ENCODE results near the gene CCDC137. TPM values are rescaled to one million over a fixed set of nuclear protein-coding genes. Genes with fewer than 3 reads are reported as not detected.

CCDC137 gene
- total RNA-seq, 1 donor from 2014 or later: 25.6 TPM

DNA sequence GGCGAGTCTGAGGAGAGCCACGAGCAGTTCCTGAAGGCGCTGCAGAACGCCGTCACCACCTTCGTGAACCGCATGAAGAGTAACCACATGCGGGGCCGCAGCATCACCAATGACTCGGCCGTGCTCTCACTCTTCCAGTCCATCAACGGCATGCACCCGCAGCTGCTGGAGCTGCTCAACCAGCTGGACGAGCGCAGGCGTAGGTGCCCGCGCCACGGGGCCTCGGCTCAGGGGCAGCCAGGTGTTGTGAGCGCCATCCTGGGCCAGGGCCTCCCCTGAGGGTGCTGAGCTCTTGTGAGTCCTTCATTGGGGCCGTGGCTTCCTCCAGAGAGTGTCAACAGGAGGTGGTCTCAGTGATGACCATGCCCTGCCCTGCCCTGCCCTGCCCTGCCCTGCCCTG, 29.3 kb downstream of the CCDC137 start:
- H3K36me3 ChIP-seq (ENCODE audit: control insufficient read depth, insufficient read depth, low read length): peaks cover 8% of the 10 kb centered on the region
- H3K4me3 ChIP-seq (ENCODE audit: low read depth, low read length): no peak overlapping the region
- DNase-seq (ENCODE audit: low read depth): no peak
- TF ChIP-seq, protein P1, sequence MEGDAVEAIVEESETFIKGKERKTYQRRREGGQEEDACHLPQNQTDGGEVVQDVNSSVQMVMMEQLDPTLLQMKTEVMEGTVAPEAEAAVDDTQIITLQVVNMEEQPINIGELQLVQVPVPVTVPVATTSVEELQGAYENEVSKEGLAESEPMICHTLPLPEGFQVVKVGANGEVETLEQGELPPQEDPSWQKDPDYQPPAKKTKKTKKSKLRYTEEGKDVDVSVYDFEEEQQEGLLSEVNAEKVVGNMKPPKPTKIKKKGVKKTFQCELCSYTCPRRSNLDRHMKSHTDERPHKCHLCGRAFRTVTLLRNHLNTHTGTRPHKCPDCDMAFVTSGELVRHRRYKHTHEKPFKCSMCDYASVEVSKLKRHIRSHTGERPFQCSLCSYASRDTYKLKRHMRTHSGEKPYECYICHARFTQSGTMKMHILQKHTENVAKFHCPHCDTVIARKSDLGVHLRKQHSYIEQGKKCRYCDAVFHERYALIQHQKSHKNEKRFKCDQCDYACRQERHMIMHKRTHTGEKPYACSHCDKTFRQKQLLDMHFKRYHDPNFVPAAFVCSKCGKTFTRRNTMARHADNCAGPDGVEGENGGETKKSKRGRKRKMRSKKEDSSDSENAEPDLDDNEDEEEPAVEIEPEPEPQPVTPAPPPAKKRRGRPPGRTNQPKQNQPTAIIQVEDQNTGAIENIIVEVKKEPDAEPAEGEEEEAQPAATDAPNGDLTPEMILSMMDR (IDR thresholded peaks at IDR 0.05; ENCODE audit: insufficient read depth, low read length, poor library complexity, severe bottlenecking): no peak
- no peaks in the 10 kb centered on the region for H3K27me3 ChIP-seq (ENCODE audit: control insufficient read depth, insufficient read depth, low read length)

DNA sequence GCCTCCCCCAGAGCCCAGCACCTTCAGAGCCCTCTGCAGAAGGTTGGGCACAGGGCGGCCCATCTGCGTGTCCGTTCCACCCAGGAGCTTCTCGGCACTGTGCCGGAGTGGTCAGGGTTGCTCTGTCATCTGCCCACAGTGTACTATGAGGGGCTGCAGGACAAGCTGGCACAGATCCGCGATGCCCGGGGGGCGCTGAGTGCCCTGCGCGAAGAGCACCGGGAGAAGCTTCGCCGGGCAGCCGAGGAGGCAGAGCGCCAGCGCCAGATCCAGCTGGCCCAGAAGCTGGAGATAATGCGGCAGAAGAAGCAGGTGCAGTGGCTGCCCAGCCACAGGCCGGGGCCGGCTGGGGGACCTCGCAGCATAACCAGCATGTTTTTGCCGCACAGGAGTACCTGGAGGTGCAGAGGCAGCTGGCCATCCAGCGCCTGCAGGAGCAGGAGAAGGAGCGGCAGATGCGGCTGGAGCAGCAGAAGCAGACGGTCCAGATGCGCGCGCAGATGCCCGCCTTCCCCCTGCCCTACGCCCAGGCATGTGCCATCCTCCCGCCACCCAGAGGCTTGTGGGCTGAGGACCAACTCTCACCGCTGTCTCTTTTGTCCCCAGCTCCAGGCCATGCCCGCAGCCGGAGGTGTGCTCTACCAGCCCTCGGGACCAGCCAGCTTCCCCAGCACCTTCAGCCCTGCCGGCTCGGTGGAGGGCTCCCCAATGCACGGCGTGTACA, 29.8 kb downstream of the CCDC137 start:
- no peak for DNase-seq (ENCODE audit: low read depth)
- H3K27me3 ChIP-seq (ENCODE audit: control insufficient read depth, insufficient read depth, low read length): no peaks in the 10 kb centered on the region
- no peak overlapping the region for H3K4me3 ChIP-seq (ENCODE audit: low read depth, low read length)
- H3K36me3 ChIP-seq (ENCODE audit: control insufficient read depth, insufficient read depth, low read length): peaks cover 9% of the 10 kb centered on the region
- TF ChIP-seq, protein P1 (IDR thresholded peaks at IDR 0.05; ENCODE audit: insufficient read depth, low read length, poor library complexity, severe bottlenecking): no peak

DNA sequence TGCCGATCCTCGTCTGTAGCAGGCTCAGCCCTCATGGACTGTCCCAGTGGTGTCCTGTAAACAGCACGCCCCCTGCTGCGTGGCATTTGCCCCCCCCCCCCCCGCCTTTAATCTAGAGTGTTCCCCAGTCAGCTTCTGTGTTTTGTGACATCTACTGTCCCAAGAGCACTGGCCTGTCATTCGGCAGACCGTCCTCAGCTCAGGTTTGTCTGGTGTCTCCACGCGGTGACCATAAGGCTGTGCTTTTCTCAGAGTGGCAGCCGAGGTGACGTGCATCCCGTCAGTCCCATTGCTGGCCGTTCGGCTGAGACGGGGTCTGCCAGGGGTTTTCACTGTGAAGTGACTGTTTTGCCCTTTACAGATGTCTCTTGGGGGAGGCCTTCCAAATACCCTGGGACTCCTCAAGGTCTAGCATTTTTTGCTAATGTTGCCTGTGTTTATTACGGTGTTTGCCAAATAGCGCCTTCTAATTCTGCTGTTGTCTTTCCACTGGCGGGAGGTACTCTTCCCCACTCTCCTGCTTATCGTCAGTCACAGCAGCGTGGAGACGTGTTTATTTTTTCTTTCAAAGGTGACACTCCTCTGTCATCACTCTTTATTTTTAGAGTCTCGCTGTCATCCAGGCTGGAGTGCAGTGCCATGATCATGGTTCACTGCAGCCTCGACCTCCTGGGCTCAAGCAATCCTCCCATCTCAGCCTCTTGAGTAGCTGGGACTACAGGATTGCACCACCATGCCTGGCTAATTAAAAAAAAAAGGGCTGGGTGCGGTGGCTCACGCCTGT, 30.9 kb downstream of the CCDC137 start:
- H3K27me3 ChIP-seq (ENCODE audit: control insufficient read depth, insufficient read depth, low read length): no peaks in the 10 kb centered on the region
- TF ChIP-seq, protein P1 (IDR thresholded peaks at IDR 0.05; ENCODE audit: insufficient read depth, low read length, poor library complexity, severe bottlenecking): no peak
- no peak for DNase-seq (ENCODE audit: low read depth)
- H3K4me3 ChIP-seq (ENCODE audit: low read depth, low read length): no peak overlapping the region
- H3K36me3 ChIP-seq (ENCODE audit: control insufficient read depth, insufficient read depth, low read length): peaks cover 11% of the 10 kb centered on the region

DNA sequence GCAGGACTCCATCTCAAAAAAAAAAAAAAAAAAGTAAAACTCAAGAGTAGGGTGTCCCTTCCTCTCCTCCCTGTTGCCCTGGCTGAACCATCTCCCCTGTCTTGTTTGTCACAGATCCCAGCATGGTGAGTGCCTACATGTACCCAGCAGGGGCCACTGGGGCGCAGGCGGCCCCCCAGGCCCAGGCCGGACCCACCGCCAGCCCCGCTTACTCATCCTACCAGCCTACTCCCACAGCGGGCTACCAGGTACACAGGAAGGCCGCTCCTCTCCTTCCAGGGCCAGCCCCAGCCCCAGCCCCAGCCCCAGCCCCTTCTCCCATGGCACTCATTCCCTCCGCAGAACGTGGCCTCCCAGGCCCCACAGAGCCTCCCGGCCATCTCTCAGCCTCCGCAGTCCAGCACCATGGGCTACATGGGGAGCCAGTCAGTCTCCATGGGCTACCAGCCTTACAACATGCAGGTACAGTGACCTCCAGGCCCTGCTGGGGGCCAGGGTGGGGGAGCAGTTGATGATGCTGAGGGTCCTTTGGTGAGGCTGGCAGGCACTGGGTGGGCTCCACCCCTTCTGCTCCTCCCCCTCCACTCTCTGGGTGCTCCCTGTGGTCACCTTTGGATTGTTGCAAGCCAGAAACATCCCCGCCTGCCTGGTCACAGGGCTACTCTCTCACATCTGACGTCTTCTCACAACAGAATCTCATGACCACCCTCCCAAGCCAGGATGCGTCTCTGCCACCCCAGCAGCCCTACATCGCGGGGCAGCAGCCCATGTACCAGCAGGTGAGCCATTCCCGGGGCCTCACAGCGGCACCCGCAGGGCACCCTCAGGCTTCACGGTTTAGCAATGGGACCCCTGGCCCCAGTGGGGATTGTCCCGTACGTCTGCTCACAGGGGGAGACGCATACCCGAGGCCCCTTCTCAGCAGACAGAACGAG, 34.1 kb downstream of the CCDC137 start:
- no peak for DNase-seq (ENCODE audit: low read depth)
- H3K27me3 ChIP-seq (ENCODE audit: control insufficient read depth, insufficient read depth, low read length): no peaks in the 10 kb centered on the region
- TF ChIP-seq, protein P1 (IDR thresholded peaks at IDR 0.05; ENCODE audit: insufficient read depth, low read length, poor library complexity, severe bottlenecking): no peak
- H3K36me3 ChIP-seq (ENCODE audit: control insufficient read depth, insufficient read depth, low read length): peaks cover 7% of the 10 kb centered on the region
- H3K4me3 ChIP-seq (ENCODE audit: low read depth, low read length): no peak overlapping the region

DNA sequence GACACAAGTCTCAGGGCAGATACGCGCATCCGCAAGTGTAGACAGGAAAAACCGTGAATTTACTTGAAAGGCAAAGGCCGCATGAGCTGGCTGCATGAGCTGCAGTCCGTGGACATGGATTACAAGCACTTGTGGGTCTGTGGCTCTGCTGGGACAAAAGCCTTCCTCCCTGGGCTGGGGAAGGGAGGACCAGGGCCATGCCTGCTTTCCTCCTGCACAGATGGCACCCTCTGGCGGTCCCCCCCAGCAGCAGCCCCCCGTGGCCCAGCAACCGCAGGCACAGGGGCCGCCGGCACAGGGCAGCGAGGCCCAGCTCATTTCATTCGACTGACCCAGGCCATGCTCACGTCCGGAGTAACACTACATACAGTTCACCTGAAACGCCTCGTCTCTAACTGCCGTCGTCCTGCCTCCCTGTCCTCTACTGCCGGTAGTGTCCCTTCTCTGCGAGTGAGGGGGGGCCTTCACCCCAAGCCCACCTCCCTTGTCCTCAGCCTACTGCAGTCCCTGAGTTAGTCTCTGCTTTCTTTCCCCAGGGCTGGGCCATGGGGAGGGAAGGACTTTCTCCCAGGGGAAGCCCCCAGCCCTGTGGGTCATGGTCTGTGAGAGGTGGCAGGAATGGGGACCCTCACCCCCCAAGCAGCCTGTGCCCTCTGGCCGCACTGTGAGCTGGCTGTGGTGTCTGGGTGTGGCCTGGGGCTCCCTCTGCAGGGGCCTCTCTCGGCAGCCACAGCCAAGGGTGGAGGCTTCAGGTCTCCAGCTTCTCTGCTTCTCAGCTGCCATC, 34.9 kb downstream of the CCDC137 start:
- TF ChIP-seq, protein P1 (IDR thresholded peaks at IDR 0.05; ENCODE audit: insufficient read depth, low read length, poor library complexity, severe bottlenecking): no peak
- no peak for DNase-seq (ENCODE audit: low read depth)
- Histone ChIP-seq H3K27me3 (ENCODE audit: control insufficient read depth, insufficient read depth, low read length) (no peaks in the 10 kb centered on the region), H3K4me3 (ENCODE audit: low read depth, low read length) (peak overlapping the region; percentile 91), H3K36me3 (ENCODE audit: control insufficient read depth, insufficient read depth, low read length) (peaks cover 6% of the 10 kb centered on the region)

Data from kidney epithelial cell (primary cell).